Measurements from ENCODE around the gene TSBP1. TPM values are rescaled to one million over a fixed set of nuclear protein-coding genes. Genes with fewer than 3 reads are reported as not detected.

The TSBP1 gene
- total and polyA plus RNA-seq, 9 of the 15 experiments (the other 6 are each of a cell fraction or from before 2014, with no cell fraction given), result not detected

- 14% methylated on average over 5 of the region's 5 CpGs for WGBS (ENCODE audit: insufficient coverage, low coverage, missing lambda C conversion rate)
- ATAC-seq, result no peak
- TF ChIP-seq NFE2L1 (tag; IDR thresholded peaks at IDR 0.05; ENCODE audit: borderline replicate concordance, low read depth) (no peak), NR1H2 (CRISPR knock-in tag; IDR thresholded peaks at IDR 0.05) (no peak), NCOA1 (IDR thresholded peaks at IDR 0.05; ENCODE audit: low read depth) (no peak), XRCC4 (IDR thresholded peaks at IDR 0.05; ENCODE audit: extremely low read depth, insufficient read depth, insufficient read length) (no peak), CREB3 (tag; conservative IDR thresholded peaks at IDR 0.05; ENCODE audit: low read depth) (no peak), E2F1 (CRISPR knock-in tag; IDR thresholded peaks at IDR 0.05) (no peak)
- TF ChIP-seq, protein P1, sequence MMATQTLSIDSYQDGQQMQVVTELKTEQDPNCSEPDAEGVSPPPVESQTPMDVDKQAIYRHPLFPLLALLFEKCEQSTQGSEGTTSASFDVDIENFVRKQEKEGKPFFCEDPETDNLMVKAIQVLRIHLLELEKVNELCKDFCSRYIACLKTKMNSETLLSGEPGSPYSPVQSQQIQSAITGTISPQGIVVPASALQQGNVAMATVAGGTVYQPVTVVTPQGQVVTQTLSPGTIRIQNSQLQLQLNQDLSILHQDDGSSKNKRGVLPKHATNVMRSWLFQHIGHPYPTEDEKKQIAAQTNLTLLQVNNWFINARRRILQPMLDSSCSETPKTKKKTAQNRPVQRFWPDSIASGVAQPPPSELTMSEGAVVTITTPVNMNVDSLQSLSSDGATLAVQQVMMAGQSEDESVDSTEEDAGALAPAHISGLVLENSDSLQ (IDR thresholded peaks at IDR 0.05), result no peak
- TF ChIP-seq, protein P2, sequence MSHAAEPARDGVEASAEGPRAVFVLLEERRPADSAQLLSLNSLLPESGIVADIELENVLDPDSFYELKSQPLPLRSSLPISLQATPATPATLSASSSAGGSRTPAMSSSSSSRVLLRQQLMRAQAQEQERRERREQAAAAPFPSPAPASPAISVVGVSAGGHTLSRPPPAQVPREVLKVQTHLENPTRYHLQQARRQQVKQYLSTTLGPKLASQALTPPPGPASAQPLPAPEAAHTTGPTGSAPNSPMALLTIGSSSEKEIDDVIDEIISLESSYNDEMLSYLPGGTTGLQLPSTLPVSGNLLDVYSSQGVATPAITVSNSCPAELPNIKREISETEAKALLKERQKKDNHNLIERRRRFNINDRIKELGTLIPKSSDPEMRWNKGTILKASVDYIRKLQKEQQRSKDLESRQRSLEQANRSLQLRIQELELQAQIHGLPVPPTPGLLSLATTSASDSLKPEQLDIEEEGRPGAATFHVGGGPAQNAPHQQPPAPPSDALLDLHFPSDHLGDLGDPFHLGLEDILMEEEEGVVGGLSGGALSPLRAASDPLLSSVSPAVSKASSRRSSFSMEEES (CRISPR knock-in tag; IDR thresholded peaks at IDR 0.05), result no peak
- TF ChIP-seq, protein P3, sequence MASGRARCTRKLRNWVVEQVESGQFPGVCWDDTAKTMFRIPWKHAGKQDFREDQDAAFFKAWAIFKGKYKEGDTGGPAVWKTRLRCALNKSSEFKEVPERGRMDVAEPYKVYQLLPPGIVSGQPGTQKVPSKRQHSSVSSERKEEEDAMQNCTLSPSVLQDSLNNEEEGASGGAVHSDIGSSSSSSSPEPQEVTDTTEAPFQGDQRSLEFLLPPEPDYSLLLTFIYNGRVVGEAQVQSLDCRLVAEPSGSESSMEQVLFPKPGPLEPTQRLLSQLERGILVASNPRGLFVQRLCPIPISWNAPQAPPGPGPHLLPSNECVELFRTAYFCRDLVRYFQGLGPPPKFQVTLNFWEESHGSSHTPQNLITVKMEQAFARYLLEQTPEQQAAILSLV (tag; IDR thresholded peaks at IDR 0.05), result no peak
- Histone ChIP-seq H3K79me2 (ENCODE audit: control insufficient read depth, insufficient read depth, low read length) (no peaks in the 10 kb centered on the region), H3K9me1 (ENCODE audit: control insufficient read depth, insufficient read depth, low read length) (no peaks in the 10 kb centered on the region), H2AFZ (ENCODE audit: low read depth, low read length) (no peak overlapping the region), H3K4me1 (replicated peaks in 1 of 2; ENCODE audit: control insufficient read depth in 2 of 2, insufficient read depth in 2 of 2, low read length in 2 of 2) (no peaks in the 10 kb centered on the region), H3K4me2 (ENCODE audit: insufficient read depth, low read length) (no peak overlapping the region), H3K9ac (ENCODE audit: insufficient read depth in 1 of 2, low read depth in 2 of 2, low read length in 2 of 2) (no peak overlapping the region), H3K36me3 (ENCODE audit: control insufficient read depth, insufficient read depth, low read length) (no peaks in the 10 kb centered on the region), H3K27me3 (ENCODE audit: control insufficient read depth in 2 of 2, insufficient read depth in 2 of 2, low read length in 2 of 2) (peaks cover 2 to 27% of the 10 kb centered on the region in 2 experiments; a peak in 4 of 5 replicates), H3K4me3 (no peak overlapping the region), H3K9me3 (replicated peaks; ENCODE audit: control insufficient read depth, insufficient read depth, low read depth, low read length) (no peaks in the 10 kb centered on the region), H3K27ac (ENCODE audit: extremely low read depth, low read depth, low read length) (no peak overlapping the region), H4K20me1 (replicated peaks; ENCODE audit: control insufficient read depth, insufficient read depth, low read length) (0 out of 2 replicates have a peak, but pooled peaks cover 4% of the 10 kb centered on the region)
- ChIA-PET CTCF (ENCODE audit: low intra/inter-chr PET ratio) (interaction anchor here (5.5 kb wide), 1 partner anchor 291 kb away, joined by 58 read pairs; no protein-coding TSS in a partner anchor), POLR2A (interaction anchor here (0.6 to 1.2 kb wide), 3 partner anchors 9 to 402 kb away, joined by 3 read pairs; no protein-coding TSS in a partner anchor)
- no peak for DNase-seq (ENCODE audit: extremely low read depth in 1 of 4, low spot score in 3 of 4)
- FAIRE-seq, result no peak
- no TSS peak for BruUV-seq (replicated peaks)
- in situ Hi-C loops (cut with MboI), result loop anchor here (10.0 kb wide), 1 partner anchor 316 kb away; no protein-coding TSS in a partner anchor
- intact Hi-C loops (cut with micrococcal nuclease), result loop anchor here (10.0 kb wide), 1 partner anchor 296 kb away; no protein-coding TSS in a partner anchor
Observed at GRCh38 chr6:32410906-32411305, 39.2 kb upstream of the TSBP1 start.

Data from K562 (cell line).